GM12865 (cell line): ENCODE data around the gene STK17A.
"Not testable (repeated sequence)": the region's sequence is repeated elsewhere in the genome, so short reads cannot be mapped to it uniquely, and the experiment has no call there.

Experiments used
- DNase-seq: peaks from one replicate; pipeline ENCODE4 v3.0.0; 2010; ENCODE audit warnings: low read depth
- H3K4me3 ChIP-seq: 2 replicates; pipeline ENCODE4 v1.5.1; 2011; ENCODE audit warnings: mild to moderate bottlenecking, low read depth, low read length, control low read depth
- TF ChIP-seq, protein P1 (sequence below): IDR thresholded peaks from 2 replicates; pipeline ENCODE4 v1.5.1; 2011; ENCODE audit warnings: low read length, control low read depth, low read depth, inconsistent platforms; ENCODE audit not compliant: insufficient read depth; ENCODE audit errors: missing control alignments

Gene STK17A

DNA sequence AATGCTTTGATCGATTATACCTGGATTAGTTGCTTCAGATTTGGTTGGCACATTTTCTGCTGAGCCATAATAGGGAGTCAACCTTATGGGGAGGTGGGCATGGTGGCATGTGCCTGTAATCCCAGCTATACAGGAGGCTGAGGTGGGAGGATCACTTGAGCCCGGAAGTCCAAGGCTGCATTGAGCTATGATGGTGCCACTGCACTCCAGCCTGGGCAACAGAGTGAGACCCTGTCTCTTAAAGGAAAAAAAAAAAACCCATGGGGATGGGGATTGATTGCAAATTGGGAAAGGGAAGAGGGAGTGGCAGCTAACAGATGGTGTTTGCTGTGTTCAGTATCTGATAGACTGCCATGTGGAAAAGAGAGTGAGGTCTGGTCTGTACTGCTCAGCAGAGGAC lies 11.1 kb downstream of the STK17A start:
- DNase-seq = no peak
- TF ChIP-seq, protein P1, sequence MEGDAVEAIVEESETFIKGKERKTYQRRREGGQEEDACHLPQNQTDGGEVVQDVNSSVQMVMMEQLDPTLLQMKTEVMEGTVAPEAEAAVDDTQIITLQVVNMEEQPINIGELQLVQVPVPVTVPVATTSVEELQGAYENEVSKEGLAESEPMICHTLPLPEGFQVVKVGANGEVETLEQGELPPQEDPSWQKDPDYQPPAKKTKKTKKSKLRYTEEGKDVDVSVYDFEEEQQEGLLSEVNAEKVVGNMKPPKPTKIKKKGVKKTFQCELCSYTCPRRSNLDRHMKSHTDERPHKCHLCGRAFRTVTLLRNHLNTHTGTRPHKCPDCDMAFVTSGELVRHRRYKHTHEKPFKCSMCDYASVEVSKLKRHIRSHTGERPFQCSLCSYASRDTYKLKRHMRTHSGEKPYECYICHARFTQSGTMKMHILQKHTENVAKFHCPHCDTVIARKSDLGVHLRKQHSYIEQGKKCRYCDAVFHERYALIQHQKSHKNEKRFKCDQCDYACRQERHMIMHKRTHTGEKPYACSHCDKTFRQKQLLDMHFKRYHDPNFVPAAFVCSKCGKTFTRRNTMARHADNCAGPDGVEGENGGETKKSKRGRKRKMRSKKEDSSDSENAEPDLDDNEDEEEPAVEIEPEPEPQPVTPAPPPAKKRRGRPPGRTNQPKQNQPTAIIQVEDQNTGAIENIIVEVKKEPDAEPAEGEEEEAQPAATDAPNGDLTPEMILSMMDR = no peak
- H3K4me3 ChIP-seq = no peak overlapping the region

DNA sequence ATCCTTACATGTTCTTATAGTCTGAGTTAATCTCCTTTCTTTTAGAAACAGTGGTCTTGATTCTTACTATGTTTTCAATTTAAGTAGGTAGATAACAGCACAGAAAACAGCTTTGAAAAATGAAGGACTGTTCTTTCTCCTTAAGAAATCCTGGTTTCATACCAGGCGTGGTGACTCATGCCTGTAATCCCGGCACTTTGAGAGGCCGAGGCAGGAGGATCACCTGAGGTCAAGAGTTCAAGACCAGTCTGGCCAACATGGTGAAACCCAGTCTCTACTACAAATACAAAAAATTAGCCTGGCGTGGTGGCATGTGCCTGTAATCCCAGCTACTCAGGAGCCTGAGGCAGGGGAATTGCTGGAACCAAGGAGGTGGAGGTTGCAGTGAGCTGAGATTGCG lies 13.5 kb downstream of the STK17A start:
- not testable (repeated sequence) for DNase-seq, H3K4me3 ChIP-seq

DNA sequence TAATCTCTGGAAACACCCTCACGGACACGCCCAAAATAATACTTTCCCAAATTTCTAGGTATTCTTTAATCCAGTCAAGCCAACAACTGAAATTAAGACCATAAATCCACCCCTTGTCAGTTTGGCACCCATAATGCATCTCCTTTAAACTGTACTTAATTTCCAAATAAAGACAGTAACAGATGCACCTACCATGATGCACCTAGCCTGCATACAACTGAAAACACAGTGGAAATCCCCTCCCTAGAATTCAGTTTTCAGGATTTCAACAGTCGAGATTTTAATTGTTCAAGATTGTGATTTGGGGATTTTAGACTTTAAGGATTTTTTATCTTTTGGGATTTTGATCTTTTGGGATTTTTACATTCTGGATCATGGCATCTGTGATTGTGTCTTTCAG lies 17.1 kb downstream of the STK17A start:
- no peak overlapping the region for H3K4me3 ChIP-seq
- no peak for DNase-seq
- TF ChIP-seq, protein P1 = no peak

DNA sequence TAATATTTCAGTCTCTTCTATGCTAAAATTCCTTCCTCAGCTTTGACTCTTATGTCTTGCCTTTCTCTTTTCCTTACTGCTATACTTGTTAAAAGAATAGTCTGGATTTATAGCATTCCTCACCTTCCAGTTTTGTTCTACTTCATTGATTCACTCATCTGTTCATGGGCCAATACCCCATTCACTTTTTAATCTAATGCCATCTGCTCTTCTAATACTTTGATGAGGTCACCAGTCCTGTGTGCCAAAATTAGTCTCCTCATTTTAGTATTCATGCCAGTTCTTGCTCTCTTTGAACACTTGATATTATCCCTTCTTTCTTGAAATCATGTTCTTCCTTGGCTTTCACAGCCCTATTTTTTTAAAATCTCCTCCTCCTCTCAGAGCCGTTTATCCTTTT lies 19.3 kb downstream of the STK17A start:
- DNase-seq = no peak
- TF ChIP-seq, protein P1 = no peak

DNA sequence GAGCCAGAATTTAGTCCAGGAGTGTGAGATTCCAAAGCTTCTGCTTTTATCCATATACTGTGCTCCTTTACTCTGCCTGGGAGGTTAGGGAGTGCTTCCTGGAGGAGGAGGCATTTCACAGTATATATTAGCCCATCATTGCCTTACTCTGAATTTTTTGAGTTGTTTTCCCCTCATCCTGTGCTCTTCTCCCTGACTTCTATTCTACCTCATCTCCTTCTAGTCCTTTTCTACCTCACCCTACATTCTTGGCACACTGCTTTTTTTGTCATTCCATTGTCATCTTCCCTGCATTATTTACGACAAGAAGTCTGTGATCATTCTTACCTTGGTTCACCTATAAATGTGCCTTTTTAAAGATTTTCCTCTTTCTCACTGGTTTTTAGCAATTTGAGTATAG lies 21.3 kb downstream of the STK17A start:
- DNase-seq = no peak
- no peak overlapping the region for H3K4me3 ChIP-seq
- TF ChIP-seq, protein P1 = no peak

More for the DNA sequence above, 19.3 kb downstream of the STK17A start:
- H3K4me3 ChIP-seq = no peak overlapping the region

DNA sequence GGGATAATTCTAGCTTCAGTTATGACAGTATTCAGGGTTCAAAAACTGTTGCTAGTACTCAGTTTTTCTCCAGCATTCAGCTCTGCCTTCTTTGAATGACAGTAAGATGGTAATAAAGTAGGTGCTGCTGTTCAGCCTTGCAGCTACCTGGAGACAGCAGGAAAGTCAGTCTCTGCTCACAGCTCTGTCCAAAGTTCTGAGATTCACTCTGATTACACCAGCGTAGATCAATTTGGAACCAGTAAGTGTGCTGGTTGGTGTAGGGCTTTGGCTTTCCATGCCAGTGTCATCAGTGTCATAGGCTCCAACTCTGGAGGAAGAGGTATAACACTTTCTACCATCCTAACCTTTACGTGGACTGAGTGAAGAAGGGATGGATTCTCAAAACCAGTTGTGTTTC lies 26.2 kb downstream of the STK17A start:
- TF ChIP-seq, protein P1 = no peak
- H3K4me3 ChIP-seq = no peak overlapping the region
- DNase-seq = no peak

DNA sequence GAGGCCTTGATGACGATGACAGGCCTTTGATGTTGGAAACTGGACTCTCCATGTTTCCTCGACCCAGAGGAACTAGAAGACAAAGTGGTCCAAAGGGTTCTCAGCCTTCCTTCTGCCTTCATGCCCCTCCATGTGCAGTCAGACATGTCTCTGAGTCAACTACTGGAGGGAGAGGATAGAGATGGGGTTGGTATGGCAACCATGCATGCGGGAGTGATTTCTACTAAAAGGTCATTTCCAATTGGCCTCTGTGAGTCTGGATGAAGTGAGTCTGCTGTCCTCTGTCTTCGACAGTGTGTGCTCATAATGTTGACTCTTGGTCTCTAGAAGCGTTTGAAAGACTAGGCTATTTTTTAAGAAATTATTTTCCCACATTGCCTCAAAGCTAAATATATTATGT lies 29.2 kb downstream of the STK17A start:
- TF ChIP-seq, protein P1 = no peak
- H3K4me3 ChIP-seq = no peak overlapping the region
- DNase-seq = no peak
